Heart right ventricle (tissue), 16 donors: ENCODE measurements around the gene PIANP. TPM values are rescaled to one million over a fixed set of nuclear protein-coding genes. Genes with fewer than 3 reads are reported as not detected.
"Not testable (repeated sequence)": the region's sequence is repeated elsewhere in the genome, so short reads cannot be mapped to it uniquely, and the experiment has no call there.

Experiments used
- ATAC-seq, 8 donors: fragments of 200-7000 bp; cut with Tn5 transposase; one replicate each; pipeline ENCODE4 v1.9.1; 2020; ENCODE audit warnings: mild to moderate bottlenecking in 8 of 8, moderate library complexity in 8 of 8, moderate number of reproducible peaks in 1 of 8
- DNase-seq, 2 donors: peaks; one replicate each; pipeline ENCODE4 v3.0.0-alpha.2; 2020
- H3K27ac ChIP-seq, 10 donors: fragments of 200-600 bp; sonication (generic) in 2 of 10; one replicate each; pipeline versions ENCODE4 v1.5.0 to v1.8.0; 2020 to 2022; ENCODE audit warnings: mild to moderate bottlenecking in 3 of 10
- H3K27me3 ChIP-seq, 7 donors: fragments of 200-600 bp; one replicate each; pipeline ENCODE4 v1.8.0; 2021 to 2022; ENCODE audit warnings: mild to moderate bottlenecking in 2 of 7
- H3K36me3 ChIP-seq, 9 donors: fragments of 200-600 bp; sonication (generic) in 1 of 9; one replicate each; pipeline versions ENCODE4 v1.5.0 to v1.8.0; 2020 to 2022; ENCODE audit warnings: mild to moderate bottlenecking in 2 of 9
- H3K4me1 ChIP-seq, 9 donors: fragments of 200-600 bp; sonication (generic) in 1 of 9; one replicate each; pipeline versions ENCODE4 v1.5.0 to v1.8.0; 2020 to 2022; ENCODE audit warnings: mild to moderate bottlenecking in 4 of 9
- H3K4me3 ChIP-seq, 10 donors: fragments of 200-600 bp; sonication (generic) in 2 of 10; one replicate each; pipeline versions ENCODE4 v1.5.0 to v1.8.0; 2020 to 2022; ENCODE audit warnings: mild to moderate bottlenecking in 7 of 10, moderate library complexity in 2 of 10
- H3K9me3 ChIP-seq, 11 donors: fragments of 200-600 bp in 10 of 11; sonication (generic) in 2 of 11; one replicate each; pipeline versions ENCODE4 v1.5.0 to v1.8.0; 2013 to 2022; ENCODE audit warnings: mild to moderate bottlenecking in 2 of 11, control low read depth in 1 of 11, moderate library complexity in 1 of 11
- CTCF ChIP-seq, 9 donors: fragments of 200-600 bp; sonication (generic) in 2 of 9; IDR thresholded peaks; one replicate each; pipeline versions ENCODE4 v1.5.0 to v1.8.0; 2021 to 2022; ENCODE audit warnings: antibody characterized with exemption in 9 of 9, mild to moderate bottlenecking in 5 of 9, moderate library complexity in 1 of 9
- WGBS, 2 donors: extraction: QIAGEN DNeasy Blood & Tissue Kit; methylation state at CpG; one replicate each; pipeline ENCODE4 v1.1.7; 2013; ENCODE audit warnings: inconsistent platforms in 1 of 2; 5-methylcytosine and 5-hydroxymethylcytosine counted together
- intact Hi-C, 10 donors: fragments of 100-400 bp; cut with DNase I; formaldehyde crosslinking; loops; one replicate each; pipeline versions ENCODE4 v1.11.1 to v1.14.2; 2022
- polyA plus RNA-seq, 2 donors: library from polyadenylated mRNA; stranded (reverse); fragments of 200-250 nt; gene quantifications; one replicate each; pipeline ENCODE4 v1.2.3, GENCODE V29; 2013
- total RNA-seq, 10 donors: library from RNA; stranded (reverse); fragmentation: NEBNext Ultra II Directional in 3 of 10; extraction: Animal tissue kit (Norgen Biotek cat#: 25700) in 3 of 10; gene quantifications; one replicate each; pipeline versions ENCODE4 v1.2.1 to v1.2.4, GENCODE V29; 2021 to 2023
- donor health status: Arrhythmogenic right ventricular cardiomyopathy.
- donor health status: ischemic (EF 13 %, LVEDD 7.1; RV severe dilation, severe dysfunction).
- donor health status: healthy with polysubstance abuse.
- donor health status: DM: no; HTN: yes; CAD: no.
- donor health status: DM: no; HTN: no; CAD: no.
- donor health status: ischemic (EF 25% LVEDD 6.9; RV normal size, moderate dysfunction).
- donor health status: ischemic (EF 25% LVEDD 5.7; RV mildly dilated, moderate dysfunction).
- donor health status: healthy.
- donor health status: DM: yes; HTN: yes; CAD: no.
- donor health status: Ischemic cardiomyopathy.
- donor health status: ischemic (EF 35%, LVEDD 5.7; RV mildly dilated, moderate dysfunction).
- donor health status: nonischemic (EF 11% LVEDD 7.7; RV severe dilation, severe dysfunction).
- donor health status: DM: yes; HTN: yes; CAD: no.
- donor health status: PGD.
- donor health status: ischemic (EF 29% LVEDD 5.4; RV normal size, mild dysfunction).
- donor health status: nonischemic (EF 23%, LVEDD 6.1; RV moderate dilation, normal function).

The PIANP gene
- total and polyA plus RNA-seq, 12 donors = 0.12 to 0.58 (median 0.25) TPM; not detected in 6

- no peak for ATAC-seq
- WGBS, 2 donors = 85 to 87% methylated on average over 16 of the region's 16 CpGs
- H3K36me3 ChIP-seq = no peaks in the 10 kb centered on the region
- no peak for TF ChIP-seq CTCF (IDR thresholded peaks at IDR 0.05)
- no peak overlapping the region for H3K4me3 ChIP-seq
- DNase-seq = no peak
- H3K27ac ChIP-seq = no peak overlapping the region
- H3K4me1 ChIP-seq = no peaks in the 10 kb centered on the region
- intact Hi-C loops = no loop called here
- H3K27me3 ChIP-seq = peaks cover 0 to 69% (median 51%) of the 10 kb centered on the region in 7 donors
- no peaks in the 10 kb centered on the region for H3K9me3 ChIP-seq
Measured at GRCh38 chr12:6708960-6709394, 8.4 kb upstream of the PIANP start.

GRCh38 chr12:6708351-6708750, 7.7 kb upstream of the PIANP start:
- DNase-seq = not testable (repeated sequence)

GRCh38 chr12:6703631-6704030, 3.0 kb upstream of the PIANP start:
- 10 to 12% methylated on average over 10 of the region's 10 CpGs for WGBS, 2 donors
- no peak for TF ChIP-seq CTCF (IDR thresholded peaks at IDR 0.05)
- peaks cover 3 to 16% (median 11%) of the 10 kb centered on the region in 9 donors for H3K4me1 ChIP-seq
- H3K36me3 ChIP-seq = no peaks in the 10 kb centered on the region
- no peaks in the 10 kb centered on the region for H3K9me3 ChIP-seq
- DNase-seq (no peak), ATAC-seq (no peak)
- H3K27me3 ChIP-seq = peaks cover 12 to 93% (median 90%) of the 10 kb centered on the region in 7 donors
- intact Hi-C loops = no loop called here
- H3K4me3 ChIP-seq = no peak overlapping the region
- H3K27ac ChIP-seq = no peak overlapping the region

More at GRCh38 chr12:6708351-6708750, 7.7 kb upstream of the PIANP start:
- H3K36me3 ChIP-seq, ATAC-seq, H3K9me3 ChIP-seq, intact Hi-C loops, H3K4me1 ChIP-seq, H3K4me3 ChIP-seq, H3K27ac ChIP-seq: not testable (repeated sequence)
- 92 to 93% methylated on average over 19 to 21 of the region's 21 CpGs for WGBS, 2 donors
- peaks cover 0 to 69% (median 54%) of the 10 kb centered on the region in 7 donors for H3K27me3 ChIP-seq

GRCh38 chr12:6701078-6701768, 608 bp upstream of the PIANP start:
- no peak for ATAC-seq
- H3K36me3 ChIP-seq = no peaks in the 10 kb centered on the region
- peaks cover 3 to 16% (median 11%) of the 10 kb centered on the region in 9 donors for H3K4me1 ChIP-seq
- 28 to 31% methylated on average over 13 of the region's 13 CpGs for WGBS, 2 donors
- peak overlapping the region in 6 of 10 donors; percentile 32 to 54 (median 46) for H3K4me3 ChIP-seq
- no peak for DNase-seq
- H3K27ac ChIP-seq = no peak overlapping the region
- intact Hi-C loops = no loop called here
- no peaks in the 10 kb centered on the region for H3K9me3 ChIP-seq
- H3K27me3 ChIP-seq = peaks cover 12 to 100% (median 87%) of the 10 kb centered on the region in 7 donors
- no peak for TF ChIP-seq CTCF (IDR thresholded peaks at IDR 0.05)
